Astrocyte of the cerebellum (primary cell): ENCODE measurements around the gene IRAK2.

ENCODE experiments used
- DNase-seq: peaks from one replicate; pipeline ENCODE4 v3.0.0-alpha.2; 2011; ENCODE audit warnings: low read depth
- H3K4me3 ChIP-seq: 2 replicates; pipeline ENCODE4 v1.5.1; 2011; ENCODE audit warnings: mild to moderate bottlenecking, low read depth, low read length, moderate library complexity
- in situ Hi-C: cut with HindIII; loops from 2 replicates; pipeline ENCODE4 v1.10.0; 2017; ENCODE audit warnings: low sequenced_read_pairs
- TF ChIP-seq, protein P1 (sequence below): IDR thresholded peaks from 2 replicates; pipeline ENCODE4 v1.5.1; 2012; ENCODE audit warnings: low read length, low read depth, moderate library complexity, mild to moderate bottlenecking; ENCODE audit errors: missing control alignments

Gene IRAK2

DNA sequence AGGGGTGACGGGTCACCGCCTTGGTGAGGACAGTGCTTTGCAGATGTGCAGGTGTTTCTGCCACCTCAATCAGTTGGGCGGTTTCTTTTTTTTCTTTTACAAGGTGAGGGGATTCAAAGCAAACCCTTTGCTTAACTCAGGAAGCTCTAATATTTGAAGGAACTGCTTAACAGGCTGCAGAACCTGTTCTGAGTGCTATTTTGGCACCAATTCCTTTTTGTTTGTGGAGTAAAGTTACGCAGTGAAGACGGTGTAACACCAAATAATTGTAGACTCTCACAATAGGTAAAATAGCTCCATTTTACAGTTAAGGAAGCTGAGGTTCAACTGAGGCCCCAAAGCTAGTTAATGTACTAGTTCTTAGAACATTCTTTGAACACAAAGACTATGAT lies 121.4 kb downstream of the IRAK2 start:
- no peak for DNase-seq
- TF ChIP-seq, protein P1, sequence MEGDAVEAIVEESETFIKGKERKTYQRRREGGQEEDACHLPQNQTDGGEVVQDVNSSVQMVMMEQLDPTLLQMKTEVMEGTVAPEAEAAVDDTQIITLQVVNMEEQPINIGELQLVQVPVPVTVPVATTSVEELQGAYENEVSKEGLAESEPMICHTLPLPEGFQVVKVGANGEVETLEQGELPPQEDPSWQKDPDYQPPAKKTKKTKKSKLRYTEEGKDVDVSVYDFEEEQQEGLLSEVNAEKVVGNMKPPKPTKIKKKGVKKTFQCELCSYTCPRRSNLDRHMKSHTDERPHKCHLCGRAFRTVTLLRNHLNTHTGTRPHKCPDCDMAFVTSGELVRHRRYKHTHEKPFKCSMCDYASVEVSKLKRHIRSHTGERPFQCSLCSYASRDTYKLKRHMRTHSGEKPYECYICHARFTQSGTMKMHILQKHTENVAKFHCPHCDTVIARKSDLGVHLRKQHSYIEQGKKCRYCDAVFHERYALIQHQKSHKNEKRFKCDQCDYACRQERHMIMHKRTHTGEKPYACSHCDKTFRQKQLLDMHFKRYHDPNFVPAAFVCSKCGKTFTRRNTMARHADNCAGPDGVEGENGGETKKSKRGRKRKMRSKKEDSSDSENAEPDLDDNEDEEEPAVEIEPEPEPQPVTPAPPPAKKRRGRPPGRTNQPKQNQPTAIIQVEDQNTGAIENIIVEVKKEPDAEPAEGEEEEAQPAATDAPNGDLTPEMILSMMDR = no peak
- in situ Hi-C loops = no loop called here
- no peak overlapping the region for H3K4me3 ChIP-seq

DNA sequence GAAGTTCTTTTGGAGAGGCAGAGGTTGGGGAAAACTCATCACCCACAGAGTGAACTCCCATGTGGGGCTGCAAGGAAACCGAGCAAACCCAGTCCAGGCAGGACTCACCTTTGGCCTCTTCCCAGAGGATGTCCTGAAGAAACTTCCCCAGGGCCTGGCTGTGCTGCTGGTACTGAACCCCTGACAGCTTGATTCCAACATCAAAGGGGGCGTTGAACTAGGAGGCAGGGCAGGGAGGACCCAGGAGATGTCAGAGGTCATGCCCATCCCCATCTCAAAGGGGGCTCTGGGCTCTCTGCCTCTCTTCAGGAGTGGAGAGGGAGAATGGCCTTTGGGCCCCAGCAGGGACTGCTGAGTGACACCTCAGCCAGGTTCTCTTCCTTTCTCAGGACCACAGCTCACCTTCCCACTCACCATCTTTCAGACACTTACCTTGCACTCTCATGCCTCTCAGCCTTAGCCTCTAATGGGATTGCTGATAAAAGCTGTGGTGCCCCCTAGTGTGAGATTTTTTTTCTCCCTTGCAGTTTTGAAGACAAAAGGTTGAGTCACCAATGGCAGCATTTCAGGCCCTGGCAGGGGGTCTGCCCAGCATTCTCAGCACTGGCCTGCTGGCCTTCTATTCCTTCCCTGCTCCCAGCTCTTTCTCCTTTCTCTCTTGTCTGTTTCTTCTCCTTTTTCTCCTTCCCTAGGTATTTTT lies 122.0 kb downstream of the IRAK2 start:
- DNase-seq = peak; percentile 90
- TF ChIP-seq, protein P1 = peak; percentile 60
- in situ Hi-C loops = no loop called here
- H3K4me3 ChIP-seq = no peak overlapping the region

DNA sequence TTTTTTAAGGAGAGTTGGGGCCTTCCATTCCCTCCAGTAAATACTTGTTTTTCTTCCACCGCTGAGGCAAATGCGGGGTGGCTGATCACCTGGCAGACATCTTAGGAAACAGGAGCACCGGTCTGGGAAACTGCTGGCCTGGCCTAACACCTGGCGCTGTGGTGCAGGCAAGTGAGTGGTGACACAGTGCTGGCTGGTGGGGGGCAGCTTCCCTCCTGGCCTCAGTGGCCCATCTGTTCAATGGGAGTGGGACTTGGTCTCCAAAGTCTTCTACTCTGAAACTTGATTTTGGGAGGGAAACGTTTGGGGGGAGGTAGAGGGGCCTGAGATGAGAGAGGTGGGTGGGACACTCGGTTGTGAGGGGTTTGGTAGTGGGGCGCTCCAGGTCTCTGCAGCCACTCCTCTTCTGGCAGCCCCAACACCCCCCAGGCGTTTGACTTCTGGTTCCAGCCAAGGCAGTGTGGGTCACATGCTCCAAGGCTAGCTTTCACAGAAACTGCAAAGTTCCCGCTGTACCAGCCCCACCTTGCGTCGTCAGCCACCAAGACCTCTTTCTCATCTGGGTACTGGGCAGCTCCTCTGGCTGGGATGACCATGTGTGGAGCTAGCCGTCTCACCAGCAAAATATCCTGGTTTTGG lies 123.3 kb downstream of the IRAK2 start:
- no peak for DNase-seq
- TF ChIP-seq, protein P1 = no peak
- H3K4me3 ChIP-seq = no peak overlapping the region
- in situ Hi-C loops = no loop called here

DNA sequence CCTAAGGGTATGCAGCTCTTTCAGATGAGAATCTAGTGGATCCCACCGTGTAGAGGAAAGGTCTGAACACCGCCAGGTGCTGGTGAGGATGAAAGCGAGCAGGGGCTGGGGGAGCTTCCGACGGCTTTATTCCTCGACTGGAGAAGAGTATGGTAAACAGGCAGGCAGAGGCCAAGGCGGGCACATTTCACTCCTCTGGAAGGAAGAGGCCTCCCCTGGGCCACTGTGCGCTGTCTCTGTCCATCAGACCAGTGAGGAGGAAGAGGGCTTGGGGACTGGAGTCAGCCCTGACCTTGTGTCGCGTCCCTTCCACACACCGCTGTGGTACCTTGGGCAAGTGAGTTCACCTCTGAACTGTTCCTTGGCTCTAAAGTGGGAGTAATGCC lies 123.8 kb downstream of the IRAK2 start:
- in situ Hi-C loops = no loop called here
- no peak overlapping the region for H3K4me3 ChIP-seq
- no peak for DNase-seq
- TF ChIP-seq, protein P1 = no peak

DNA sequence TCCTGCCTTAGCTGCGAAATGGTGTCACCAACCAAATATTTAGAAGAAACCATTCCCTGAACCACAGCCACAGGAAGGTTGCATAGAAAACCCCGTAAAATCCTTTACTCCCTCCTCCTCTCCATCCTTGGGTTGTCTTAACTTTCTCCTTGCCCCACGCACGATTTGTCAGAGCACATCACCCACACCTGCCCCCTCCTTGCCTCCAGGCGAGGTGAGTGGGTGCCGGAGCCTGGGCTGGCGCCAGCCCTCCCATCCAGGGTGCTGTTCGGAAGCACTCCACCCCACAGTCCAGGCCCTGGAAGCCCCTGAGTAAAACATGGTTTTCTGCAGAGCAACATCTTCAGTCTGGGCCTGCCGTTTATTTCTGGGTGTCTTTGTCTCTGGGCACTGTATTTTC lies 124.4 kb downstream of the IRAK2 start:
- no peak for DNase-seq
- TF ChIP-seq, protein P1 = no peak
- in situ Hi-C loops = no loop called here
- no peak overlapping the region for H3K4me3 ChIP-seq

DNA sequence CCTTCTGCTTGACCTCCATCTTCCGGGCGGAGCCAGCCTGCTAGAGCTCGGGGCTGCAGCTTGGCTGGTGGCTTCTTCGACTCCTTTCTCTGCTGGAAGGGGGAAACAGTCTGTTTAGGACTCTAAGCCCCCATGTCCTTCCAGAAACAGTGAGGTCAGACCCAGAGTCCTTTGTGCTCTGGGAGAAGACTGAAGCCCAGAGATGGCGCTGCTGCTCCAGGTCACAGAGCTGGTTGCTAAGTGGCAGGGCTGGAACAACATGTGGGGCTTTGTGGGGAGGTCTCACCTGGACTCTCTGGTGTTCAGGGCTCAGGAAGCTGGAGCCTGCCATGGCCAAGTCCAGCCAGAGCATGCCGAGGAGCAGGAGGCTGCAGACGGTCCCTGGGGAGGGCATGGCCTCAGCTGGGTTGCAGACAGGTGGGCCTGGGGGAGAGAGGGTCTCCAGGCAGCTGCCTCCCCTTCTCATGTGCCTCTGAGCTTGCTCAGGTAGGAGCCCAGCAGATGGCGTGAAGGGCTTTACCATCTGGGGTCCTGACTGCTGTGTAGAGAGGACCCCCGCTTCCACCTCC lies 125.2 kb downstream of the IRAK2 start:
- in situ Hi-C loops = no loop called here
- H3K4me3 ChIP-seq = no peak overlapping the region
- TF ChIP-seq, protein P1 = no peak
- DNase-seq = no peak
